A673 (cell line): ENCODE data around the gene ALKBH1. TPM values are rescaled to one million over a fixed set of nuclear protein-coding genes. Genes with fewer than 3 reads are reported as not detected.
"Not testable (repeated sequence)": the region's sequence is repeated elsewhere in the genome, so short reads cannot be mapped to it uniquely, and the experiment has no call there.

Source experiments
- BruUV-seq: library from RNA; stranded (reverse); fragments of 400-500 nt; replicated peaks from 2 replicates; lab custom pipeline; 2021; lab: Mats Ljungman, UMichigan
- CTCF ChIA-PET: fragments of 300-600 bp; sonication (Branson Sonifier 250); formaldehyde crosslinking; loops from one replicate; lab custom pipeline; 2022; ENCODE audit warnings: antibody characterized with exemption; lab: Charles Lee
- POLR2A ChIA-PET: fragments of 300-600 bp; sonication (Branson Sonifier 250); formaldehyde crosslinking; loops from one replicate; lab custom pipeline; 2022; ENCODE audit warnings: antibody characterized with exemption; ENCODE audit not compliant: low non-redundant PET; lab: Charles Lee
- DNase-seq: peaks from one replicate; pipeline ENCODE4 v3.0.0-alpha.2; 2015; ENCODE audit warnings: low spot score
- H3K27ac ChIP-seq: fragments of 200-600 bp; sonication (generic); 2 replicates; pipeline ENCODE4 v1.5.1; 2016; ENCODE audit warnings: mixed run types, low read depth, mild to moderate bottlenecking, mixed read lengths, antibody characterized with exemption, low read length; ENCODE audit not compliant: poor library complexity, severe bottlenecking
- H3K27me3 ChIP-seq: fragments of 200-600 bp; sonication (generic); replicated peaks from 2 replicates; pipeline ENCODE4 v1.6.1; 2017; ENCODE audit warnings: mixed run types, low read depth, mild to moderate bottlenecking, mixed read lengths, antibody characterized with exemption, low read length; ENCODE audit not compliant: insufficient read depth, poor library complexity
- H3K36me3 ChIP-seq: fragments of 200-600 bp; sonication (generic); 2 replicates; pipeline ENCODE4 v1.6.1; 2016; ENCODE audit warnings: mixed run types, mild to moderate bottlenecking, mixed read lengths, antibody characterized with exemption, low read length; ENCODE audit not compliant: insufficient read depth, poor library complexity, severe bottlenecking
- H3K4me1 ChIP-seq: fragments of 200-600 bp; sonication (generic); 2 replicates; pipeline ENCODE4 v1.6.1; 2017; ENCODE audit warnings: mixed run types, mild to moderate bottlenecking, mixed read lengths, antibody characterized with exemption, low read length; ENCODE audit not compliant: insufficient read depth, poor library complexity, severe bottlenecking
- H3K4me3 ChIP-seq: fragments of 200-600 bp; sonication (generic); 2 replicates; pipeline ENCODE4 v1.5.1; 2016; ENCODE audit warnings: low read depth, mixed run types, mild to moderate bottlenecking, mixed read lengths, low read length; ENCODE audit not compliant: poor library complexity, severe bottlenecking
- H3K9me3 ChIP-seq: fragments of 200-600 bp; sonication (generic); 2 replicates; pipeline ENCODE4 v1.6.1; 2016; ENCODE audit warnings: mixed run types, low read depth, mild to moderate bottlenecking, mixed read lengths, antibody characterized with exemption, low read length; ENCODE audit not compliant: poor library complexity, severe bottlenecking
- EZH2 ChIP-seq: fragments of 200-600 bp; sonication (generic); IDR thresholded peaks from 2 replicates; pipeline ENCODE4 v1.6.1; 2017; ENCODE audit warnings: borderline replicate concordance, low read depth, mild to moderate bottlenecking, mixed read lengths, antibody characterized with exemption, low read length; ENCODE audit not compliant: poor library complexity, severe bottlenecking
- intact Hi-C: fragments of 100-400 bp; cut with micrococcal nuclease; formaldehyde crosslinking; loops from one replicate; pipeline ENCODE4 v1.10.0; 2022; ENCODE audit not compliant: unreplicated experiment
- total RNA-seq: library from RNA; stranded (reverse); gene quantifications from 2 replicates; pipeline ENCODE4 v1.2.3, GENCODE V29; 2021
- TF ChIP-seq, protein P1 (sequence below): fragments of 300-800, 200-600 bp; sonication (generic); conservative IDR thresholded peaks from 2 replicates; pipeline ENCODE4 v1.5.1; 2017; ENCODE audit warnings: low read depth, mild to moderate bottlenecking, antibody characterized with exemption, low read length, moderate library complexity, mixed read lengths

ALKBH1 gene
- total RNA-seq, 1 experiment from 2014 or later, result 19.4 TPM

DNA sequence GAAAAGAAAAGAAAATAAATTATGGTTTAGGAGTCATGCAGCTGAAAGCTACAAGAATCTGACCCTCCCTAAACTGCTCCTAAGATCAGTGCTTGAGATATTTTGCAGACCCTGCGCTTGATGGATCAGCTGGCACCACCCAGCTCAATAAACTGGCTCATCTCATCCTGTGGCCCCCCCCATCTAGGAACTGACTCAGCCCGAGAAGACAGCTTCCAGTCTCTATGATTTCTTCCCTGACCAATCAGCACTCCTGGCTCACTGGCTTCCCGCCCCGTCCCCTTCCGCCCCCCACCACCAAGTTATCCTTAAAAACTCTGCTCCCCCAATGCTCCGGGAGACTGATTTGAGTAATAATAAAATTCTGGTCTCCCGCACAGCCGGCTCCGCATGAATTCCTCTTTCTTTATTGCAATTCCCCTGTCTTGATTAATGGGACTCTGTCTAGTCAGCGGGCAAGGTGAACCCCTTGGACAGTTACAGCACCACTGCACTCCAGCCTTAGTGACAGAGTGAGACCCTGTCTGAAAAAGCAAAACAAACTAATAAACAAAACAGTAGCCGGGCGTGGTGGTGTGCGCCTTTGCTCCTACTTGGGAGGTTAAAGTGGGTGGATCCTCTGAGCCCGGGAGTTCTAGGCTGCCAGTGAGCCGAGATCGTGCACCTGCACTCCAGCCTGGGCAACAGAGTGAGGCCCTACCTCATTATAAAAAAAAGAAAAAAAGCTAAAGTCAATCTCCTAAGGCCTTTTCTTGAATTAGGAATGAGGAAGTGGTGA lies 66.9 kb downstream of the ALKBH1 start:
- no peaks in the 10 kb centered on the region for H3K36me3 ChIP-seq
- intact Hi-C loops, result no loop called here
- ChIA-PET POLR2A (no interaction called here), CTCF (no interaction called here)
- no peaks in the 10 kb centered on the region for H3K4me1 ChIP-seq
- H3K9me3 ChIP-seq, result no peaks in the 10 kb centered on the region
- DNase-seq, result no peak
- no peak overlapping the region for H3K4me3 ChIP-seq
- no peaks in the 10 kb centered on the region for H3K27me3 ChIP-seq
- no TSS peak for BruUV-seq
- TF ChIP-seq EZH2, result no peak
- TF ChIP-seq, protein P1, sequence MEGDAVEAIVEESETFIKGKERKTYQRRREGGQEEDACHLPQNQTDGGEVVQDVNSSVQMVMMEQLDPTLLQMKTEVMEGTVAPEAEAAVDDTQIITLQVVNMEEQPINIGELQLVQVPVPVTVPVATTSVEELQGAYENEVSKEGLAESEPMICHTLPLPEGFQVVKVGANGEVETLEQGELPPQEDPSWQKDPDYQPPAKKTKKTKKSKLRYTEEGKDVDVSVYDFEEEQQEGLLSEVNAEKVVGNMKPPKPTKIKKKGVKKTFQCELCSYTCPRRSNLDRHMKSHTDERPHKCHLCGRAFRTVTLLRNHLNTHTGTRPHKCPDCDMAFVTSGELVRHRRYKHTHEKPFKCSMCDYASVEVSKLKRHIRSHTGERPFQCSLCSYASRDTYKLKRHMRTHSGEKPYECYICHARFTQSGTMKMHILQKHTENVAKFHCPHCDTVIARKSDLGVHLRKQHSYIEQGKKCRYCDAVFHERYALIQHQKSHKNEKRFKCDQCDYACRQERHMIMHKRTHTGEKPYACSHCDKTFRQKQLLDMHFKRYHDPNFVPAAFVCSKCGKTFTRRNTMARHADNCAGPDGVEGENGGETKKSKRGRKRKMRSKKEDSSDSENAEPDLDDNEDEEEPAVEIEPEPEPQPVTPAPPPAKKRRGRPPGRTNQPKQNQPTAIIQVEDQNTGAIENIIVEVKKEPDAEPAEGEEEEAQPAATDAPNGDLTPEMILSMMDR, result no peak
- H3K27ac ChIP-seq, result no peak overlapping the region

DNA sequence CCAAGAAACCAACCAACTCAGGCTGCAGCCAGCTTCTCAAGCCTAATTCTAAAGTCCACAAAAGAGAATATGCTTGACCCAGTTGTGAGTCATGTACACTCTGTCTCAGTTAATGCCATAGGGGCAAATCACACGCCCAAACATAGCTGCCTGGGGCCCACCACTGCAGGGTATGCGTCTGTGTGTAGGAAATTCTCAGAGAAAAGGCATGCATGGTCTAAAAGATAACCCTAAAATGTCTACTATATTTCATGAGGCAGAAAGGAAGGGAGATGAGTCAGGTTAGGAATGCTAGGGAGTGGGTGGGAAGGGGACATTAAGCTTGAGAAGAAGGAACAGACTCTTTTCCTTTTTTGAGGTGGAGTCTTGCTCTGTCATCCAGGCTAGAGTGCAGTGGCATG lies 69.1 kb downstream of the ALKBH1 start:
- CTCF ChIA-PET, result no interaction called here
- Histone ChIP-seq H3K4me1 (no peaks in the 10 kb centered on the region), H3K9me3 (peaks cover under 1% of the 10 kb centered on the region), H3K27ac (no peak overlapping the region), H3K4me3 (no peak overlapping the region), H3K36me3 (no peaks in the 10 kb centered on the region), H3K27me3 (no peaks in the 10 kb centered on the region)
- no peak for TF ChIP-seq EZH2
- TF ChIP-seq, protein P1, result no peak
- no peak for DNase-seq
- intact Hi-C loops, result no loop called here
- POLR2A ChIA-PET, result no interaction called here
- BruUV-seq, result no TSS peak

DNA sequence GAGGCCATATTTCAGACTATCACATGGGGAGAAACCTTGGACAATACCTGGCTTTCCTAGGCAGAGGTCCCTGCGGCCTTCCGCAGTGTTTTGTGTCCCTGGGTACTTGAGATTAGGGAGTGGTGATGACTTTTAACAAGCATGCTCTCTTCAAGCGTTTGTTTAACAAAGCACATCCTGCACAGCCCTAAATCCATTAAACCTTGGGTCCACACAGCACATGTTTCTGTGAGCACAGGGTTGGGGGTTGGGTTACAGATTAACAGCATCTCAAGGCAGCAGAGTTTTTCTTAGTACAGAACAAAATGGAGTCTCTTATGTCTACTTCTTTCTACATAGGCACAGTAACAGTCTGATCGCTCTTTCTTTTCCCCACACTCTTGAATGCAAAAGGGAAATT lies 72.0 kb downstream of the ALKBH1 start:
- H3K27ac ChIP-seq, DNase-seq, BruUV-seq, intact Hi-C loops, POLR2A ChIA-PET, H3K27me3 ChIP-seq, H3K36me3 ChIP-seq, H3K4me1 ChIP-seq, H3K4me3 ChIP-seq, CTCF ChIA-PET: not testable (repeated sequence)
- peaks cover 18% of the 10 kb centered on the region for H3K9me3 ChIP-seq

DNA sequence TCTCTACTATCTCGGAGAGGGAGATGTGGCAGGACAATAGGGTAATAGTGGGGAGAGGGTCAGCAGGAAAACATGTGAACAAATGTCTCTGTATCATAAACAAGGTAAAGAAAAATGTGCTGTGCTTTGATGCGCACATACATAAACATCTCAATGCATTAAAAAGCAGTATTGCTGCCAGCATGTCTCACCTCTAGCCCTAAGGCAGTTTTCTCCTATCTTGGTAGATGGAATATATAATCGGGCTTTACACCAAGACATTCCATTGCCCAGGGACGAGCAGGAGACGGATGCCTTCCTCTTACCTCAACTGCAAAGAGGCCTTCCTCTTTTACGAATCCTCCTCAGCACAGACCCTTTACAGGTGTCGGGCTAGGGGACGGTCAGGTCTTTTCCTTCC lies 72.4 kb downstream of the ALKBH1 start:
- BruUV-seq, H3K4me1 ChIP-seq, CTCF ChIA-PET, H3K36me3 ChIP-seq, H3K27me3 ChIP-seq, POLR2A ChIA-PET, H3K27ac ChIP-seq, intact Hi-C loops, DNase-seq, H3K4me3 ChIP-seq: not testable (repeated sequence)
- peaks cover 18% of the 10 kb centered on the region for H3K9me3 ChIP-seq
